Osteocyte (in vitro differentiated cells): ENCODE data around the gene RAD23B. TPM values are rescaled to one million over a fixed set of nuclear protein-coding genes. Genes with fewer than 3 reads are reported as not detected.

Source experiments
- DNase-seq: peaks from one replicate; pipeline ENCODE4 v3.0.0; 2021; ENCODE audit warnings: mixed read lengths; ENCODE audit not compliant: unreplicated experiment; ENCODE audit errors: extremely low spot score
- H3K27ac Mint-ChIP-seq: one replicate; pipeline ENCODE4 v1.8.0; 2021; ENCODE audit warnings: mild to moderate bottlenecking, mixed read lengths; ENCODE audit not compliant: unreplicated experiment
- H3K27me3 Mint-ChIP-seq: one replicate; pipeline ENCODE4 v1.8.0; 2021; ENCODE audit warnings: mixed read lengths; ENCODE audit not compliant: unreplicated experiment
- H3K36me3 Mint-ChIP-seq: one replicate; pipeline ENCODE4 v1.8.0; 2021; ENCODE audit warnings: mixed read lengths; ENCODE audit not compliant: unreplicated experiment
- H3K4me1 Mint-ChIP-seq: one replicate; pipeline ENCODE4 v1.8.0; 2021; ENCODE audit warnings: mixed read lengths; ENCODE audit not compliant: unreplicated experiment
- H3K4me3 Mint-ChIP-seq: one replicate; pipeline ENCODE4 v1.8.0; 2021; ENCODE audit warnings: mild to moderate bottlenecking, moderate library complexity, mixed read lengths; ENCODE audit not compliant: unreplicated experiment
- H3K9me3 Mint-ChIP-seq: one replicate; pipeline ENCODE4 v1.8.0; 2021; ENCODE audit warnings: mixed read lengths; ENCODE audit not compliant: unreplicated experiment
- CTCF ChIP-seq: fragments of 200-600 bp; sonication (generic); IDR thresholded peaks from 2 replicates; pipeline ENCODE4 v1.5.0; 2021; ENCODE audit warnings: antibody characterized with exemption, mild to moderate bottlenecking, moderate library complexity
- total RNA-seq: library from RNA; stranded (reverse); gene quantifications from 2 replicates; pipeline ENCODE4 v1.2.1, GENCODE V29; 2021

RAD23B gene
- total RNA-seq, 1 donor from 2014 or later, result 125 TPM

GRCh38 chr9:107375001-107375400 is 91.9 kb downstream of the RAD23B start:
- no peak overlapping the region for H3K4me3 Mint-ChIP-seq
- no peak for DNase-seq
- peaks cover 20% of the 10 kb centered on the region for H3K27me3 Mint-ChIP-seq
- TF ChIP-seq CTCF, result no peak
- no peak overlapping the region for H3K27ac Mint-ChIP-seq
- no peaks in the 10 kb centered on the region for H3K36me3 Mint-ChIP-seq
- H3K9me3 Mint-ChIP-seq, result no peaks in the 10 kb centered on the region
- no peaks in the 10 kb centered on the region for H3K4me1 Mint-ChIP-seq

GRCh38 chr9:107375651-107376369 is 92.7 kb downstream of the RAD23B start:
- TF ChIP-seq CTCF, result no peak
- Mint-ChIP-seq H3K4me3 (no peak overlapping the region), H3K27ac (no peak overlapping the region)

GRCh38 chr9:107378006-107378405 is 94.9 kb downstream of the RAD23B start:
- Mint-ChIP-seq H3K4me3 (no peak overlapping the region), H3K4me1 (no peaks in the 10 kb centered on the region), H3K36me3 (no peaks in the 10 kb centered on the region), H3K9me3 (no peaks in the 10 kb centered on the region), H3K27me3 (peaks cover 19% of the 10 kb centered on the region), H3K27ac (no peak overlapping the region)
- no peak for DNase-seq
- no peak for TF ChIP-seq CTCF

More at GRCh38 chr9:107375651-107376369, 92.7 kb downstream of the RAD23B start:
- Mint-ChIP-seq H3K4me1 (no peaks in the 10 kb centered on the region), H3K36me3 (no peaks in the 10 kb centered on the region), H3K27me3 (peaks cover 16% of the 10 kb centered on the region), H3K9me3 (no peaks in the 10 kb centered on the region)
- no peak for DNase-seq

Other genes with a start within 250 kb of the RAD23B start
- 113 and 131 TPM in 2 replicates for gene KLF4, start 206.5 kb downstream of the RAD23B start, total RNA-seq